ENCODE results near the gene CCDC142.

DNA sequence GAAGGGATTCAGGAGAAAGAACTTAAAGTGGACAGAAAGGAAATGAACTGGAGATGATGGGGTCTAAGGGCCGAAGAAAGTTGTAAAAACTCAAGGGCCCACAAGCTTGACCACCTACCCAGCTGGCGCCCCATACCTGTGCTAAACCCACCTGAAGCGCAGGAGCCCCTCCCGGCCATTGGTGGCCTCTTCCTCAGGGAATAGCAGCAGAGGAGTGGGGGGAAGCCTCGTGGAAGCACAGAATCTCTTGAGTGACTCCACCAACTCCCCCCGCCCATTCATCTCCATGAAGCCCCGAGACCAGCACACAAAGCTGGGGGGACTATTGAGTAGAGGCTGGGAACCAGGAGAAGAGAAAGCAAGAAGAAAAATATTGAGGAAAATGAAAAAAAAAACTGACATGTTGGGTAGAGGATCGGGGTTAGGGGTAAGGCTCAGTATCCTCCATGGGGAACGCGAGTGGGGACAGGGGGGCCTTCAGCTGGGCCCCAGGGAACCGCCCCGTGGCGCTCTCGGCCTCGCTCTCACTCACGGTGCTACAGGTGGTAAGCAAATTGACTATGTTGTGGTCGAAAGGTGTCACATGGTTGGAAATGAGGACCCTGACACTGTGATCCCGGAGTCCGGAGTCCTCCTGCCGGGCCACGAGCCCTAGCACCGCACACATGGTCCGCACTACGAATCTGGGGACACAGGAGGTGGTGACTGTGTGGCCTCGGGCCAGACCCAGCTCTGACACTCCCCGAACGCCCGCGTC lies 46.0 kb upstream of the CCDC142 start:
- TF ChIP-seq, protein P1, sequence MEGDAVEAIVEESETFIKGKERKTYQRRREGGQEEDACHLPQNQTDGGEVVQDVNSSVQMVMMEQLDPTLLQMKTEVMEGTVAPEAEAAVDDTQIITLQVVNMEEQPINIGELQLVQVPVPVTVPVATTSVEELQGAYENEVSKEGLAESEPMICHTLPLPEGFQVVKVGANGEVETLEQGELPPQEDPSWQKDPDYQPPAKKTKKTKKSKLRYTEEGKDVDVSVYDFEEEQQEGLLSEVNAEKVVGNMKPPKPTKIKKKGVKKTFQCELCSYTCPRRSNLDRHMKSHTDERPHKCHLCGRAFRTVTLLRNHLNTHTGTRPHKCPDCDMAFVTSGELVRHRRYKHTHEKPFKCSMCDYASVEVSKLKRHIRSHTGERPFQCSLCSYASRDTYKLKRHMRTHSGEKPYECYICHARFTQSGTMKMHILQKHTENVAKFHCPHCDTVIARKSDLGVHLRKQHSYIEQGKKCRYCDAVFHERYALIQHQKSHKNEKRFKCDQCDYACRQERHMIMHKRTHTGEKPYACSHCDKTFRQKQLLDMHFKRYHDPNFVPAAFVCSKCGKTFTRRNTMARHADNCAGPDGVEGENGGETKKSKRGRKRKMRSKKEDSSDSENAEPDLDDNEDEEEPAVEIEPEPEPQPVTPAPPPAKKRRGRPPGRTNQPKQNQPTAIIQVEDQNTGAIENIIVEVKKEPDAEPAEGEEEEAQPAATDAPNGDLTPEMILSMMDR (conservative IDR thresholded peaks at IDR 0.05), result no peak
- TF ChIP-seq EZH2 (IDR thresholded peaks at IDR 0.05; ENCODE audit: low read depth), result no peak
